Smooth muscle cell (in vitro differentiated cells): Measurements from ENCODE around the gene FAM200C. TPM values are rescaled to one million over a fixed set of nuclear protein-coding genes. Genes with fewer than 3 reads are reported as not detected.
"Not testable (repeated sequence)": the region's sequence is repeated elsewhere in the genome, so short reads cannot be mapped to it uniquely, and the experiment has no call there.

Source experiments
- DNase-seq: peaks from one replicate; lab custom pipeline; 2025; ENCODE audit not compliant: unreplicated experiment; lab: John Stamatoyannopoulos, UW
- H2AFZ ChIP-seq: fragments of 200-600 bp; sonication (generic); 2 replicates; pipeline ENCODE4 v1.6.0; 2016; ENCODE audit warnings: antibody characterized with exemption, low read depth, mild to moderate bottlenecking
- H3F3A ChIP-seq: fragments of 200-600 bp; sonication (generic); 2 replicates; pipeline ENCODE4 v1.6.0; 2017; ENCODE audit warnings: antibody characterized with exemption, low read depth
- H3K27ac ChIP-seq: fragments of 200-600 bp; sonication (generic); 2 replicates; pipeline ENCODE4 v1.5.1; 2016; ENCODE audit warnings: low read depth, mild to moderate bottlenecking
- H3K27me3 ChIP-seq: fragments of 200-600 bp; sonication (generic); 2 replicates; pipeline ENCODE4 v1.6.1; 2016; ENCODE audit warnings: low read depth, mild to moderate bottlenecking
- H3K36me3 ChIP-seq: fragments of 200-600 bp; sonication (generic); 2 replicates; pipeline ENCODE4 v1.5.1; 2016; ENCODE audit warnings: low read depth
- H3K4me1 ChIP-seq: fragments of 200-600 bp; sonication (generic); 2 replicates; pipeline ENCODE4 v1.5.1; 2016; ENCODE audit warnings: low read depth
- H3K4me2 ChIP-seq: fragments of 200-600 bp; sonication (generic); 2 replicates; pipeline ENCODE4 v1.6.0; 2016; ENCODE audit warnings: mild to moderate bottlenecking
- H3K4me3 ChIP-seq: fragments of 200-600 bp; sonication (generic); 2 replicates; pipeline ENCODE4 v1.5.1; 2016; ENCODE audit warnings: mild to moderate bottlenecking
- H3K79me2 ChIP-seq: fragments of 200-600 bp; sonication (generic); 2 replicates; pipeline ENCODE4 v1.6.0; 2016; ENCODE audit warnings: low read depth, mild to moderate bottlenecking
- H3K9ac ChIP-seq: fragments of 200-600 bp; sonication (generic); 2 replicates; pipeline ENCODE4 v1.6.0; 2016; ENCODE audit warnings: low read depth
- H3K9me3 ChIP-seq: fragments of 200-600 bp; sonication (generic); replicated peaks from 2 replicates; pipeline ENCODE4 v1.5.1; 2016; ENCODE audit warnings: low read depth
- H4K20me1 ChIP-seq: fragments of 200-600 bp; sonication (generic); 2 replicates; pipeline ENCODE4 v1.6.0; 2016; ENCODE audit warnings: low read depth
- CTCF ChIP-seq: fragments of 200-600 bp; sonication (generic); IDR thresholded peaks from 2 replicates; pipeline ENCODE4 v1.5.1; 2017; ENCODE audit warnings: borderline replicate concordance, mild to moderate bottlenecking, antibody characterized with exemption; ENCODE audit not compliant: insufficient read depth, poor library complexity, severe bottlenecking
- WGBS: methylation state at CpG from one replicate; pipeline ENCODE4 v1.1.7; 2016; ENCODE audit warnings: low lambda C conversion rate; 5-methylcytosine and 5-hydroxymethylcytosine counted together
- polyA plus RNA-seq: library from polyadenylated mRNA; unstranded; fragments of >200 nt; fragmentation: Nextera tagmentation; extraction: Ambion mirVana; gene quantifications from 2 replicates; pipeline ENCODE4 v1.2.1, GENCODE V29; 2016
- total RNA-seq: library from RNA; depleted of rRNA; stranded (reverse); fragments of >200 nt; gene quantifications from 2 replicates; pipeline ENCODE4 v1.2.3, GENCODE V29; 2014

FAM200C gene
- total and polyA plus RNA-seq, 2 experiments from 2014 or later: 1.5 to 1.8 TPM

- no peaks in the 10 kb centered on the region for H4K20me1 ChIP-seq
- H3K4me3 ChIP-seq: peak overlapping the region; percentile 45
- WGBS: 5% methylated on average over 11 of the region's 11 CpGs
- no peaks in the 10 kb centered on the region for H3K4me1 ChIP-seq
- H3F3A ChIP-seq: no peaks in the 10 kb centered on the region
- H3K27me3 ChIP-seq: no peaks in the 10 kb centered on the region
- peak; percentile 91 for TF ChIP-seq CTCF
- H2AFZ ChIP-seq: peak overlapping the region; percentile 77
- H3K9ac ChIP-seq: peak overlapping the region; percentile 55
- H3K27ac ChIP-seq: no peak overlapping the region
- peak overlapping the region; percentile 89 for H3K4me2 ChIP-seq
- H3K36me3 ChIP-seq: no peaks in the 10 kb centered on the region
- H3K9me3 ChIP-seq: no peaks in the 10 kb centered on the region
- DNase-seq: peak; percentile 79
- no peaks in the 10 kb centered on the region for H3K79me2 ChIP-seq
These were observed 39.3 kb upstream of the FAM200C start for GRCh38 chr5:160439205-160439600.

- Histone ChIP-seq H3K79me2 (no peaks in the 10 kb centered on the region), H4K20me1 (no peaks in the 10 kb centered on the region), H3K9me3 (no peaks in the 10 kb centered on the region), H2AFZ (peak overlapping the region; percentile 77), H3K36me3 (no peaks in the 10 kb centered on the region), H3K27ac (no peak overlapping the region), H3K4me1 (no peaks in the 10 kb centered on the region), H3K4me2 (peak overlapping the region; percentile 89), H3F3A (no peaks in the 10 kb centered on the region), H3K27me3 (no peaks in the 10 kb centered on the region), H3K4me3 (peak overlapping the region; percentile 45), H3K9ac (peak overlapping the region; percentile 55)
- 9% methylated on average over 18 of the region's 18 CpGs for WGBS
- DNase-seq: no peak
- peak; percentile 72 for TF ChIP-seq CTCF
These were observed 38.7 kb upstream of the FAM200C start for GRCh38 chr5:160438316-160439204.

GRCh38 chr5:160437271-160437670 is 37.4 kb upstream of the FAM200C start:
- no peak overlapping the region for H3K4me3 ChIP-seq
- no peaks in the 10 kb centered on the region for H3K9me3 ChIP-seq
- H4K20me1 ChIP-seq: no peaks in the 10 kb centered on the region
- no peak overlapping the region for H3K27ac ChIP-seq
- no peaks in the 10 kb centered on the region for H3K27me3 ChIP-seq
- DNase-seq: no peak
- no peaks in the 10 kb centered on the region for H3F3A ChIP-seq
- H3K79me2 ChIP-seq: no peaks in the 10 kb centered on the region
- no peak overlapping the region for H2AFZ ChIP-seq
- TF ChIP-seq CTCF: no peak
- H3K9ac ChIP-seq: no peak overlapping the region
- no peaks in the 10 kb centered on the region for H3K4me1 ChIP-seq
- no peak overlapping the region for H3K4me2 ChIP-seq
- H3K36me3 ChIP-seq: no peaks in the 10 kb centered on the region

- H3K9me3 ChIP-seq, H3K79me2 ChIP-seq, H3K9ac ChIP-seq, H2AFZ ChIP-seq, H3K4me3 ChIP-seq, DNase-seq, H4K20me1 ChIP-seq, H3K27me3 ChIP-seq, H3K4me1 ChIP-seq, H3K4me2 ChIP-seq, H3F3A ChIP-seq, H3K36me3 ChIP-seq, H3K27ac ChIP-seq: not testable (repeated sequence)
- WGBS: 72% methylated on average over 6 of the region's 6 CpGs
These were observed 36.8 kb upstream of the FAM200C start for GRCh38 chr5:160436661-160437060.
